K562 (cell line): ENCODE results near the gene GALNT18.

Experiments used
- BHLHE40 ChIP-seq: IDR thresholded peaks from 2 replicates; pipeline ENCODE4 v1.6.1; 2011; ENCODE audit warnings: low read length, improper control_type of control experiment
- CTCF ChIP-seq, 3 experiments: IDR thresholded peaks in 2 of 3; conservative IDR thresholded peaks in 1 of 3; 2 replicates each; pipeline ENCODE4 v1.5.1; 2011 to 2012; ENCODE audit warnings: low read length in 3 of 3, mild to moderate bottlenecking in 3 of 3, control low read depth in 2 of 3, improper control_type of control experiment in 1 of 3, inconsistent platforms in 1 of 3, low read depth in 1 of 3, mixed read lengths in 1 of 3, moderate library complexity in 1 of 3; ENCODE audit not compliant: insufficient read depth in 2 of 3
- ETV5 ChIP-seq: sonication (generic); formaldehyde crosslinking; IDR thresholded peaks from 2 replicates; pipeline ENCODE4 v1.4.0; 2020; ENCODE audit warnings: low read depth, mild to moderate bottlenecking, missing genetic modification reagents
- MTF1 ChIP-seq: fragments of 250-450 bp; sonication (Bioruptor Pico); IDR thresholded peaks from 2 replicates; pipeline ENCODE4 v1.9.0; 2021; ENCODE audit warnings: moderate library complexity, mild to moderate bottlenecking, inconsistent platforms, borderline replicate concordance
- SIN3B ChIP-seq: fragments of 450-650 bp; IDR thresholded peaks from 2 replicates; pipeline ENCODE4 v1.6.1; 2017; ENCODE audit warnings: low read depth, mild to moderate bottlenecking, moderate library complexity
- SP1 ChIP-seq: sonication (generic); formaldehyde crosslinking; IDR thresholded peaks from 2 replicates; pipeline ENCODE4 v1.8.1; 2022; ENCODE audit warnings: mild to moderate bottlenecking, missing genetic modification reagents
- TCF7 ChIP-seq: sonication (generic); IDR thresholded peaks from 2 replicates; pipeline ENCODE4 v1.6.1; 2016; ENCODE audit warnings: antibody characterized with exemption, borderline replicate concordance

GRCh38 chr11:11468954-11469353 lies 152.9 kb downstream of the GALNT18 start:
- no peak for TF ChIP-seq MTF1 (CRISPR knock-in tag)
- no peak for TF ChIP-seq TCF7
- no peak for TF ChIP-seq ETV5 (CRISPR knock-in tag)
- TF ChIP-seq SP1 (CRISPR knock-in tag) = no peak
- no peak for TF ChIP-seq CTCF (IDR thresholded peaks at IDR 0.05 in 2 of 3, conservative IDR thresholded peaks at IDR 0.05 in 1 of 3; ENCODE audit: insufficient read depth in 2 of 3, low read depth in 1 of 3, low read length in 3 of 3)
- no peak for TF ChIP-seq SIN3B
- no peak for TF ChIP-seq BHLHE40
